CD4-positive, alpha-beta memory T cell (primary cell): ENCODE results near the gene FNDC11. TPM values are rescaled to one million over a fixed set of nuclear protein-coding genes. Genes with fewer than 3 reads are reported as not detected.
"Not testable (repeated sequence)": the region's sequence is repeated elsewhere in the genome, so short reads cannot be mapped to it uniquely, and the experiment has no call there.

ENCODE experiments used
- CTCF ChIA-PET: fragments of 350-600 bp; sonication (Branson Sonifier 250); formaldehyde crosslinking; loops from one replicate; lab custom pipeline; 2021; ENCODE audit warnings: inconsistent platforms; ENCODE audit not compliant: partially characterized antibody; lab: Charles Lee
- POLR2A ChIA-PET: fragments of 350-600 bp; sonication (Branson Sonifier 250); formaldehyde crosslinking; loops from one replicate; lab custom pipeline; 2021; ENCODE audit not compliant: partially characterized antibody; lab: Charles Lee
- DNase-seq, 5 donors: peaks; one replicate each; pipeline versions ENCODE4 v3.0.0 to v3.0.0-alpha.2; 2020 to 2022; ENCODE audit warnings: mixed read lengths in 1 of 5
- H3K27ac ChIP-seq: one replicate; pipeline ENCODE4 v1.7.0; 2013; ENCODE audit warnings: low read depth, low read length
- H3K27me3 ChIP-seq: 2 replicates; pipeline ENCODE4 v1.7.0; 2013; ENCODE audit warnings: mild to moderate bottlenecking, low read length, moderate library complexity; ENCODE audit not compliant: insufficient read depth
- H3K36me3 ChIP-seq: 2 replicates; pipeline ENCODE4 v1.7.0; 2013; ENCODE audit warnings: mild to moderate bottlenecking, low read length, moderate library complexity; ENCODE audit not compliant: insufficient read depth
- H3K4me1 ChIP-seq: 2 replicates; pipeline ENCODE4 v1.7.0; 2013; ENCODE audit warnings: mild to moderate bottlenecking, low read length, moderate library complexity; ENCODE audit not compliant: insufficient read depth
- H3K4me3 ChIP-seq, 2 donors: one replicate each; pipeline ENCODE4 v1.7.0; 2013; ENCODE audit warnings: low read length in 2 of 2, mild to moderate bottlenecking in 1 of 2
- H3K9me3 ChIP-seq, 2 donors: one replicate each; pipeline ENCODE4 v1.7.0; 2013; ENCODE audit warnings: low read length in 2 of 2, control low read depth in 1 of 2; ENCODE audit not compliant: control insufficient read depth in 1 of 2
- H3K27ac Mint-ChIP-seq, 7 donors: one replicate each; pipeline ENCODE4 v1.8.0; 2020 to 2021; ENCODE audit warnings: mixed read lengths in 7 of 7, mild to moderate bottlenecking in 6 of 7, inconsistent platforms in 3 of 7, moderate library complexity in 3 of 7
- H3K27me3 Mint-ChIP-seq, 2 donors: one replicate each; pipeline ENCODE4 v1.8.0; 2020 to 2021; ENCODE audit warnings: mixed read lengths in 2 of 2
- H3K36me3 Mint-ChIP-seq, 2 donors: one replicate each; pipeline ENCODE4 v1.8.0; 2020 to 2021; ENCODE audit warnings: mixed read lengths in 2 of 2, inconsistent platforms in 1 of 2, mild to moderate bottlenecking in 1 of 2
- H3K4me1 Mint-ChIP-seq, 4 donors: one replicate each; pipeline ENCODE4 v1.8.0; 2020 to 2021; ENCODE audit warnings: mixed read lengths in 4 of 4, mild to moderate bottlenecking in 1 of 4
- H3K4me3 Mint-ChIP-seq, 8 donors: one replicate each; pipeline ENCODE4 v1.8.0; 2020 to 2021; ENCODE audit warnings: mixed read lengths in 8 of 8, mild to moderate bottlenecking in 7 of 8, moderate library complexity in 6 of 8, inconsistent platforms in 3 of 8
- H3K9me3 Mint-ChIP-seq, 8 donors: one replicate each; pipeline ENCODE4 v1.8.0; 2020 to 2021; ENCODE audit warnings: mixed read lengths in 8 of 8, mild to moderate bottlenecking in 5 of 8, inconsistent platforms in 3 of 8, moderate library complexity in 1 of 8
- intact Hi-C: fragments of 100-400 bp; cut with micrococcal nuclease; formaldehyde crosslinking; loops from one replicate; pipeline ENCODE4 v1.15.1; 2023
- polyA plus RNA-seq, 2 donors: library from polyadenylated mRNA; unstranded; fragments of 300-500 nt; fragmentation: Illumina TruSeq; gene quantifications; one replicate each; pipeline ENCODE4 v1.2.3, GENCODE V29; 2021
- total RNA-seq, 2 experiments: library from RNA; stranded (reverse); gene quantifications; one replicate each; pipeline ENCODE4 v1.2.3, GENCODE V29; 2021

Gene FNDC11
- total and polyA plus RNA-seq, 4 experiments from 2014 or later: 0.38 to 1.5 (median 0.82) TPM

DNA sequence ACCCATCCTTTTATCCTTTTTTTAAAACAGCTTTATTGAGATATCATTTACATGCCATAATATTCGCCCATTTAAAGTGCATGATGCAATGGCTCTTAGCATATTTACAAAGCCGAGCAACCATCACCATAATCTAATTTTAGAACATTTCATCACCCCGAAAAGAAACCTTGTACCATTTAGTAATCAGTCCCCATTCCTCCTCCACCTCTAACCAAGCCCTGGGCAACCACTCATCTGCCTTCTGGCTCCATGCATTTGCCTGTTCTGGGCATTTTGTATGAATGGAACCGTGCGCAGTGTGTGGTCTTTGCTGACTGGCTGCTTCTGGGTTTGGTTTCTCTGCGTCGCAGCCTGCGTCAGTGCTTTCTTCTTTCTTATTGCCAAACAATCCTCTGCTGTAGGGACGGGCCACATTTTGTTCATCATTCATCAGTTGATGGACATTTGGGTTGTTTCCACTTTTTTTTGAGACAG, 44.8 kb upstream of the FNDC11 start:
- intact Hi-C loops: no loop called here
- H3K4me1 ChIP-seq: no peaks in the 10 kb centered on the region
- H3K27me3 Mint-ChIP-seq: peaks cover 29 to 30% of the 10 kb centered on the region in 2 donors
- H3K4me1 Mint-ChIP-seq: peaks cover 3 to 8% (median 5%) of the 10 kb centered on the region in 4 donors
- DNase-seq: no peak
- POLR2A ChIA-PET: no interaction called here
- H3K9me3 Mint-ChIP-seq: peaks cover 0 to 16% (median 12%) of the 10 kb centered on the region in 8 donors
- H3K36me3 Mint-ChIP-seq: peaks cover 2 to 4% of the 10 kb centered on the region in 2 donors
- CTCF ChIA-PET: interaction anchor here (0.7 kb wide), 1 partner anchor 12 kb away, joined by 3 read pairs; no protein-coding TSS in a partner anchor
- no peaks in the 10 kb centered on the region for H3K27me3 ChIP-seq
- H3K27ac ChIP-seq: no peak overlapping the region
- H3K4me3 Mint-ChIP-seq: peak overlapping the region in 1 of 8 donors; percentile 0
- no peaks in the 10 kb centered on the region for H3K36me3 ChIP-seq
- no peaks in the 10 kb centered on the region for H3K9me3 ChIP-seq
- H3K27ac Mint-ChIP-seq: no peak overlapping the region
- no peak overlapping the region for H3K4me3 ChIP-seq

DNA sequence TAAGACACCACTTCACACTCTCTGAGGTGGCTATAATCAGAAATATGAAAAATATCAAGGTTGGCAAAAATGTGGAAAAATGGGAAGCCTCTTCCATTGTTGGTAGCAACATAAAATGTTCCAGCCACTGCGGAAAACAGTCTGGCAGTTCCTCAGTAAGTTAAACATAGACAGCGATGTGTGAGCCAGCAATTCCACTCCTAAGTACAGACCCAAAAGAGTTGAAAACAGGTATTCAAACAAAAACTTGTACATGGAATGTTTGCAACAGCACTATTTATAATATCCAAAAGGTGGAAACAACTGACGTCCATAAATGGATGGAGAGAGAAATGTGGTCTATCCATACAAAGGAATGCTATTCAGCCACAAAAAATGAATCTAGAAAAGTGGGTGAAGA, 40.8 kb upstream of the FNDC11 start:
- Histone ChIP-seq H3K9me3 (no peaks in the 10 kb centered on the region), H3K27ac (no peak overlapping the region), H3K36me3 (no peaks in the 10 kb centered on the region), H3K27me3 (no peaks in the 10 kb centered on the region), H3K4me3 (no peak overlapping the region), H3K4me1 (no peaks in the 10 kb centered on the region)
- Mint-ChIP-seq H3K4me1 (peaks cover under 1 to 7% (median 3%) of the 10 kb centered on the region in 4 donors), H3K4me3 (no peak overlapping the region), H3K27me3 (peaks cover 22 to 24% of the 10 kb centered on the region in 2 donors), H3K27ac (no peak overlapping the region), H3K9me3 (peaks cover 0 to 8% (median 6%) of the 10 kb centered on the region in 8 donors), H3K36me3 (no peaks in the 10 kb centered on the region)
- ChIA-PET CTCF (no interaction called here), POLR2A (no interaction called here)
- intact Hi-C loops: no loop called here
- DNase-seq: no peak

DNA sequence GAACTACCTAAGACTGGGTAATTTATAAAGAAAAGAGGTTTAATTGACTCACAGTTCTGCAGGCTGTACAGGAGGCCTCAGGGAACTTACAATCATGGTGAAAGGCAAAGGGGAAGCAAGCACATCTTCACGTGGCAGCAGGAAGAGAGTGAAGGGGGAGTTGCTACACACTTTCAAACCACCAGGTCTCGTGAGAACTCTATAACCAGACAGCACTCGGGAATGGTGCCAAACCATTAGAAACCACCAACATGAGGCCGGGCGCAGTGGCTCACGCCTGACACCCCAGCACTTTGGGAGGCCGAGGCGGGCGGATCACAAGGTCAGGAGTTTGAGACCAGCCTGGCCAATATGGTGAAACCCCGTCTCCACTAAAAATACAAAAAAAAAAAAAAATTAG, 39.4 kb upstream of the FNDC11 start:
- H3K4me3 Mint-ChIP-seq, H3K9me3 ChIP-seq, H3K27me3 ChIP-seq, intact Hi-C loops, H3K36me3 Mint-ChIP-seq, POLR2A ChIA-PET, DNase-seq, H3K9me3 Mint-ChIP-seq, CTCF ChIA-PET, H3K4me3 ChIP-seq, H3K27ac ChIP-seq, H3K4me1 ChIP-seq, H3K36me3 ChIP-seq: not testable (repeated sequence)
- Mint-ChIP-seq H3K27me3 (peaks cover 16 to 17% of the 10 kb centered on the region in 2 donors), H3K4me1 (peaks cover under 1 to 11% (median 7%) of the 10 kb centered on the region in 4 donors), H3K27ac (peak overlapping the region in 2 of 7 donors; percentile 42 to 46)

DNA sequence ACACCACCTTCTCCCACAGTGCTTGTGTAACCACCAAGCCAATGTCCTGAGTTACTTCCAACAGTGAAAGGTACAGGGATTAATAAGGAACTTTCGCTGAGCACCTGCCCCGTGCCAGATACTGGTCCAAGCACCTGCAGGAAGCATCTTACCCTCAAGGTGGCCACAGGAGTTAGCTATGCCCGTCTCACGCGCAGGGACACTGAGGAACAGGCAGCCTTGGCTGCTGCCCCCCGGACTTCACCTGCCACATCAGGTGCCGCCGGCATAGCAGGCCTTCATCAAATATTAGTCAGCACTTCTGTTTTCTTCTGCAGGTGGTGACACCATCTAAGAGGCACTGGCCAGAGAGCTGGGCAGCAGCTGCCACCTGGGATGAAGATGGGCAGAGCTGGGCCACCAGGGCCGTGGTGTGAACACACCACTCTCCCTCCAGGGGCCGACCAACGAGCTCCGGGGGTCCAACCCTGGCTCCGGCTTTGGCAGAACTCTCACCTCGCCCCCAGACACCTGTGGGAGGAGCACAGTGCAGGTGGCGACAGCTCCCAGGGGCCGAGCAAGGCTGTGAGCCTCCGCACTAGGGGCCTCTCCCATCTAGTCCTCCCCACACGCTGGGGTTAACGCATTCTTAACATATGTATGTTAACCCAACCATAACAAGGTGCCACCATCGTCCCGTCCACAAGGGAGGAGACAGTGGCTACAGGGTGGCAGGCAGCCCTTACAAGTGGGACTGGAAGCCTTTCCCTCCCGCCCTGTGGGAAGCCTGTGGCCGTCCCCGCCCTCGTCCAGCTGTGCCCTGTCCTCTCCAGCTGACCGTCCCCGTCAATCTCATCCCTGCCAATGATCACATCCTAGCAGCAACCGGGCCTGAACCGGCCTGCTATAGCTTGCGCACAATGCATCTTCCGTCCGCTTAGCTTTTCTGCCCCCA, 36.3 kb upstream of the FNDC11 start:
- no peak overlapping the region for H3K4me3 ChIP-seq
- peaks cover 23% of the 10 kb centered on the region for H3K4me1 ChIP-seq
- POLR2A ChIA-PET: no interaction called here
- H3K4me1 Mint-ChIP-seq: peaks cover 3 to 19% (median 10%) of the 10 kb centered on the region in 4 donors
- intact Hi-C loops: no loop called here
- peaks cover 7% of the 10 kb centered on the region for H3K36me3 ChIP-seq
- no peaks in the 10 kb centered on the region for H3K27me3 ChIP-seq
- CTCF ChIA-PET: interaction anchor here (5.1 kb wide), 1 partner anchor 21 kb away, joined by 21 read pairs; no protein-coding TSS in a partner anchor
- DNase-seq: no peak
- peak overlapping the region in 1 of 7 donors; percentile 52 for H3K27ac Mint-ChIP-seq
- peaks cover 0 to 8% (median 6%) of the 10 kb centered on the region in 8 donors for H3K9me3 Mint-ChIP-seq
- no peak overlapping the region for H3K27ac ChIP-seq
- peak overlapping the region in 6 of 8 donors; percentile 20 to 75 (median 49) for H3K4me3 Mint-ChIP-seq
- no peaks in the 10 kb centered on the region for H3K9me3 ChIP-seq
- peaks cover 3% of the 10 kb centered on the region in 2 donors for H3K36me3 Mint-ChIP-seq
- H3K27me3 Mint-ChIP-seq: peaks cover 5 to 8% of the 10 kb centered on the region in 2 donors

DNA sequence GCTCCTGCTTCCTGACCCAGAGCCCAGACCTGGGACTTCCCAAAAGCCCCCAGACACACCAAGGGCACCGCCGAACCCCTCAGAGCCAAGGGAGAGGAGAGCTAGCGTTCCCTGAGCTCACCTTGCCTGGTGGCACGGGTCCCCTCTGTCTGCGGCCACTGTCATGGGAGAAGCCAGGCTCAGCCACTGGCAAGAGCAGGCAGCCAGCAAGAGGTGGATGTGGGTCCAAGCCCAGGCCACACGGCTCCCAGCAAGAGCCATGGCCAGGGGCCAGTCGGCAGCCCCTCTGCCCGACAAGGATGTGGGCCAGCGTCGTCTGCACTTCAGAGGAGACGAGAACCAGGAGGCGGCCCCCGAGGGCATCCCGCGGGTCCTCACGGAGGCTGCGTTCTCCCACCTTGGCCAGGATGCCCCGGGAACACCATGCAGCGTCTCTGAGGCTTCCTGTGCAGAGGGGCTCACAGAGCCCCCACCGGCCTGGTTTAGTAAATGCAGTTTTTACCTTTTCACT, 35.6 kb upstream of the FNDC11 start:
- peaks cover 23% of the 10 kb centered on the region for H3K4me1 ChIP-seq
- H3K27ac ChIP-seq: no peak overlapping the region
- Mint-ChIP-seq H3K9me3 (peaks cover 0 to 9% (median 4%) of the 10 kb centered on the region in 8 donors), H3K27me3 (peaks cover 1 to 4% of the 10 kb centered on the region in 2 donors), H3K4me3 (peak overlapping the region in 6 of 8 donors; percentile 48 to 82 (median 57)), H3K27ac (peak overlapping the region in 1 of 7 donors; percentile 52), H3K36me3 (peaks cover 4 to 5% of the 10 kb centered on the region in 2 donors), H3K4me1 (peaks cover 4 to 23% (median 11%) of the 10 kb centered on the region in 4 donors)
- intact Hi-C loops: no loop called here
- no peaks in the 10 kb centered on the region for H3K27me3 ChIP-seq
- H3K36me3 ChIP-seq: peaks cover 13% of the 10 kb centered on the region
- H3K9me3 ChIP-seq: peaks cover 0 to under 1% of the 10 kb centered on the region in 2 donors
- POLR2A ChIA-PET: interaction anchor here (3.4 kb wide), 1 partner anchor 22 kb away, joined by 27 read pairs; no protein-coding TSS in a partner anchor
- peak in 1 of 5 donors; percentile 22 for DNase-seq
- H3K4me3 ChIP-seq: no peak overlapping the region
- CTCF ChIA-PET: interaction anchor here (5.1 kb wide), 1 partner anchor 22 kb away, joined by 21 read pairs; no protein-coding TSS in a partner anchor

DNA sequence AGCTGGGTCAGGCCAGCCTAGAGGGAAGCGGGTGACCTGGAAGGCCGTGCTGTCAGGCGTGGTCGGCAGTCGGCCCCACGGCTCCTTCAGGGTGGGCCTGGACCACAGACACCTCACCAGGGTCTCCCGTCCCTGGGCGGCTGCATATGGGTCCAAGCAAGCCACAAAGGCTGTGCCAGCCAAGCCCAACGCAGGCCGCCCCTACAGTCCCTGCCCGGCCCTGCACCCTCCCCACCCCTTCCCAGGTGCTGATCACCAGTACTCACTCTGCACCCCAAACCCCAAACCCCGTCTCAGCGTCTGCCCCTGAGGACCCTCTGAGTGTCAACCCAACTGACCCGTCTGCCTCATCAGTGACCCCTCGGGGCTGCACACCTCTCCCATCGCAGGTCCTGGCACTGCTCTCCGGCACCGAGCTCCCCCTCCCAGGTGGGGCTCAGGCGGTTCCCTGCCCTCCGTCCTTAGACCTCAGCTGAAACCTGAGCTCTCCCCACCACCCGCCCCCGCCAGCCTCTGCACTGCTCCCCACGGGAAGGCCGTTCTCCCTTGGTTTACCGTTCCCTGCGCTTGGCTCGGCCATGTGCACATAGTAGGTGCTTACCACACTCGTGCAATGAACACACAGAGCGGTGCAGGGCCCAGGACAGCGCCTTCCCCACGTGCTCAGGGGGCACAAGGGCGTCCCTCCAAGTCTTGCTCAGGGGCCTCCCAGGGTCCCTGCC, 34.9 kb upstream of the FNDC11 start:
- Histone ChIP-seq H3K9me3 (peaks cover 0 to 3% of the 10 kb centered on the region in 2 donors), H3K4me1 (peaks cover 23% of the 10 kb centered on the region), H3K4me3 (peak overlapping the region in 1 of 2 donors; percentile 52), H3K27ac (peak overlapping the region; percentile 74), H3K27me3 (no peaks in the 10 kb centered on the region), H3K36me3 (peaks cover 13% of the 10 kb centered on the region)
- peak overlapping the region; percentile 67 to 83 (median 82) for H3K4me3 Mint-ChIP-seq
- ChIA-PET CTCF (interaction anchor here (5.1 kb wide), 1 partner anchor 23 kb away, joined by 21 read pairs; no protein-coding TSS in a partner anchor), POLR2A (interaction anchor here (1.6 to 6.9 kb wide), 4 partner anchors 10 to 33 kb away, joined by 4 to 84 read pairs (median 23); partner anchors contain the start of gene PTK6)
- peak in 1 of 5 donors; percentile 29 for DNase-seq
- intact Hi-C loops: no loop called here
- peaks cover 7 to 9% of the 10 kb centered on the region in 2 donors for H3K36me3 Mint-ChIP-seq
- peak overlapping the region in 1 of 7 donors; percentile 80 for H3K27ac Mint-ChIP-seq
- peaks cover 1 to 3% of the 10 kb centered on the region in 2 donors for H3K27me3 Mint-ChIP-seq
- peaks cover 4 to 28% (median 14%) of the 10 kb centered on the region in 4 donors for H3K4me1 Mint-ChIP-seq
- H3K9me3 Mint-ChIP-seq: peaks cover 0 to 9% (median 4%) of the 10 kb centered on the region in 8 donors
